ENCODE data around the gene CISD3. TPM values are rescaled to one million over a fixed set of nuclear protein-coding genes. Genes with fewer than 3 reads are reported as not detected.

CISD3 gene
- total and polyA plus RNA-seq, 10 of the 15 experiments (the other 5 are each of a cell fraction or from before 2014, with no cell fraction given), result 2.6 to 38.1 (median 8.1) TPM

DNA sequence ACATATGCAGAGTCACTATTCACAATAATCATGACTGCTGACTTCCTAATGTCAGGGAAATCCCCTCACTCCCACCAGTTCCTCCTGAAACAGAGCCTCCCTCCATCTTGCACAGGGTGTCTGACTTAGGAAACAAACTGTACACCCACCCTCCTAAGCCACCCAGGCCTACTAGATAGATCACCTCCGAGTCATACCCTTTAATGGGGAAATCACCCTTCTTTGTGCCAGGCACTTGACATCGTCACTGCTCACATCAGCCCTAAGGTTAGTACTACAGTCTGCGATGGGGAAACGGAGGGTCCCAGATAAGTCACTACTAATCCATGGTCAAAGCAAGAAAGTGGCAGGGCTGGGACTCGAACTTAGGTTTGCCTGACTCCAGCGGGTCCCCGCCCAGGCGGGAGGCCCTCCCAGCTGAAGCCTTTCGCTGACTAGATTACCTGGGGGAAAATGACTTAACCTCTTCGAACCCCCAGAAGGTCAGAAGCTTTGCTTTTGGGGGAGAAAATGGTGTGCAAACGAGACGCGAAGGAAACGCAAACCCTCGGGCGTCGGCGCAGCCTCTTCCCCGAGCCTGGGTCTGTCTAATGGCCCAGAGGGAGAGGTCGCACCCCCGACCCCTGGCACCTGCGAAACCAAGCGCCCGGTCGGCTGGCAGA, 28.5 kb upstream of the CISD3 start (continued):
- no peak for TF ChIP-seq TCF12 (IDR thresholded peaks at IDR 0.05; ENCODE audit: low read depth, low read length)
- TF ChIP-seq ZNF274 (IDR thresholded peaks at IDR 0.05; ENCODE audit: insufficient read depth, insufficient read length), result no peak
- no peak for TF ChIP-seq IKZF1 (conservative IDR thresholded peaks at IDR 0.05)
- TF ChIP-seq NBN (IDR thresholded peaks at IDR 0.05), result peak; percentile 60; the same call in 1 of the 2 replicates
- TF ChIP-seq, protein P1, sequence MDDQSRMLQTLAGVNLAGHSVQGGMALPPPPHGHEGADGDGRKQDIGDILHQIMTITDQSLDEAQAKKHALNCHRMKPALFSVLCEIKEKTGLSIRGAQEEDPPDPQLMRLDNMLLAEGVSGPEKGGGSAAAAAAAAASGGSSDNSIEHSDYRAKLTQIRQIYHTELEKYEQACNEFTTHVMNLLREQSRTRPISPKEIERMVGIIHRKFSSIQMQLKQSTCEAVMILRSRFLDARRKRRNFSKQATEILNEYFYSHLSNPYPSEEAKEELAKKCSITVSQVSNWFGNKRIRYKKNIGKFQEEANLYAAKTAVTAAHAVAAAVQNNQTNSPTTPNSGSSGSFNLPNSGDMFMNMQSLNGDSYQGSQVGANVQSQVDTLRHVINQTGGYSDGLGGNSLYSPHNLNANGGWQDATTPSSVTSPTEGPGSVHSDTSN (IDR thresholded peaks at IDR 0.05; ENCODE audit: insufficient replicate concordance, low read depth, low read length), result no peak
- TF ChIP-seq, protein P2, sequence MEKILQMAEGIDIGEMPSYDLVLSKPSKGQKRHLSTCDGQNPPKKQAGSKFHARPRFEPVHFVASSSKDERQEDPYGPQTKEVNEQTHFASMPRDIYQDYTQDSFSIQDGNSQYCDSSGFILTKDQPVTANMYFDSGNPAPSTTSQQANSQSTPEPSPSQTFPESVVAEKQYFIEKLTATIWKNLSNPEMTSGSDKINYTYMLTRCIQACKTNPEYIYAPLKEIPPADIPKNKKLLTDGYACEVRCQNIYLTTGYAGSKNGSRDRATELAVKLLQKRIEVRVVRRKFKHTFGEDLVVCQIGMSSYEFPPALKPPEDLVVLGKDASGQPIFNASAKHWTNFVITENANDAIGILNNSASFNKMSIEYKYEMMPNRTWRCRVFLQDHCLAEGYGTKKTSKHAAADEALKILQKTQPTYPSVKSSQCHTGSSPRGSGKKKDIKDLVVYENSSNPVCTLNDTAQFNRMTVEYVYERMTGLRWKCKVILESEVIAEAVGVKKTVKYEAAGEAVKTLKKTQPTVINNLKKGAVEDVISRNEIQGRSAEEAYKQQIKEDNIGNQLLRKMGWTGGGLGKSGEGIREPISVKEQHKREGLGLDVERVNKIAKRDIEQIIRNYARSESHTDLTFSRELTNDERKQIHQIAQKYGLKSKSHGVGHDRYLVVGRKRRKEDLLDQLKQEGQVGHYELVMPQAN (conservative IDR thresholded peaks at IDR 0.05), result peak; percentile 20; the same call in 1 of the 2 replicates
- no peak for TF ChIP-seq SIX5 (IDR thresholded peaks at IDR 0.05; ENCODE audit: low read depth, low read length, severe bottlenecking)
- no peak for TF ChIP-seq TCF3 (IDR thresholded peaks at IDR 0.05; ENCODE audit: borderline replicate concordance, insufficient read depth, low read depth, low read length)
- peak; percentile 78; the same call in 1 of the 2 replicates for TF ChIP-seq SPI1 (IDR thresholded peaks at IDR 0.05; ENCODE audit: borderline replicate concordance, insufficient read depth, low read depth, low read length)
- TF ChIP-seq BACH1 (IDR thresholded peaks at IDR 0.05; ENCODE audit: borderline replicate concordance), result peak; percentile 98
- no peak for TF ChIP-seq FOS (IDR thresholded peaks at IDR 0.05; ENCODE audit: borderline replicate concordance, extremely low read depth, insufficient read length)
- peak; percentile 42; the same call in 1 of the 2 replicates for TF ChIP-seq ATF7 (IDR thresholded peaks at IDR 0.05; ENCODE audit: low read depth)
- no peak for TF ChIP-seq SUPT20H (IDR thresholded peaks at IDR 0.05; ENCODE audit: borderline replicate concordance, control insufficient read depth, low read depth, low read length)
- TF ChIP-seq, protein P3, sequence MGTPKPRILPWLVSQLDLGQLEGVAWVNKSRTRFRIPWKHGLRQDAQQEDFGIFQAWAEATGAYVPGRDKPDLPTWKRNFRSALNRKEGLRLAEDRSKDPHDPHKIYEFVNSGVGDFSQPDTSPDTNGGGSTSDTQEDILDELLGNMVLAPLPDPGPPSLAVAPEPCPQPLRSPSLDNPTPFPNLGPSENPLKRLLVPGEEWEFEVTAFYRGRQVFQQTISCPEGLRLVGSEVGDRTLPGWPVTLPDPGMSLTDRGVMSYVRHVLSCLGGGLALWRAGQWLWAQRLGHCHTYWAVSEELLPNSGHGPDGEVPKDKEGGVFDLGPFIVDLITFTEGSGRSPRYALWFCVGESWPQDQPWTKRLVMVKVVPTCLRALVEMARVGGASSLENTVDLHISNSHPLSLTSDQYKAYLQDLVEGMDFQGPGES (IDR thresholded peaks at IDR 0.05), result no peak
- no peak for TF ChIP-seq ESRRA (IDR thresholded peaks at IDR 0.05; ENCODE audit: low read length)
- peak; percentile 32 for TF ChIP-seq POLR2A (IDR thresholded peaks at IDR 0.05; ENCODE audit: low read depth, low read length)
- TF ChIP-seq ZSCAN29 (IDR thresholded peaks at IDR 0.05), result no peak
- TF ChIP-seq FOXM1 (IDR thresholded peaks at IDR 0.05; ENCODE audit: low read depth, low read length), result no peak
- TF ChIP-seq, protein P4, sequence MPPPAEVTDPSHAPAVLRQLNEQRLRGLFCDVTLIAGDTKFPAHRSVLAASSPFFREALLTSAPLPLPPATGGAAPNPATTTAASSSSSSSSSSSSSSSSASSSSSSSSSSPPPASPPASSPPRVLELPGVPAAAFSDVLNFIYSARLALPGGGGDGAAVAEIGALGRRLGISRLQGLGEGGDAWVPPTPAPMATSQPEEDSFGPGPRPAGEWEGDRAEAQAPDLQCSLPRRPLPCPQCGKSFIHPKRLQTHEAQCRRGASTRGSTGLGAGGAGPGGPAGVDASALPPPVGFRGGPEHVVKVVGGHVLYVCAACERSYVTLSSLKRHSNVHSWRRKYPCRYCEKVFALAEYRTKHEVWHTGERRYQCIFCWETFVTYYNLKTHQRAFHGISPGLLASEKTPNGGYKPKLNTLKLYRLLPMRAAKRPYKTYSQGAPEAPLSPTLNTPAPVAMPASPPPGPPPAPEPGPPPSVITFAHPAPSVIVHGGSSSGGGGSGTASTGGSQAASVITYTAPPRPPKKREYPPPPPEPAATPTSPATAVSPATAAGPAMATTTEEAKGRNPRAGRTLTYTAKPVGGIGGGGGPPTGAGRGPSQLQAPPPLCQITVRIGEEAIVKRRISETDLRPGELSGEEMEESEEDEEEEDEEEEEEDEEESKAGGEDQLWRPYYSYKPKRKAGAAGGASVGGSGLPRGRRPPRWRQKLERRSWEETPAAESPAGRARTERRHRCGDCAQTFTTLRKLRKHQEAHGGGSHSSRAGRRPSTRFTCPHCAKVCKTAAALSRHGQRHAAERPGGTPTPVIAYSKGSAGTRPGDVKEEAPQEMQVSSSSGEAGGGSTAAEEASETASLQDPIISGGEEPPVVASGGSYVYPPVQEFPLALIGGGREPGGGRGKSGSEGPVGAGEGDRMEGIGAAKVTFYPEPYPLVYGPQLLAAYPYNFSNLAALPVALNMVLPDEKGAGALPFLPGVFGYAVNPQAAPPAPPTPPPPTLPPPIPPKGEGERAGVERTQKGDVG (CRISPR knock-in tag; IDR thresholded peaks at IDR 0.05), result no peak
- peak; percentile 68; the same call in 1 of the 3 replicates for TF ChIP-seq POU2F2 (IDR thresholded peaks at IDR 0.05; ENCODE audit: borderline replicate concordance, low read depth, low read length)
- TF ChIP-seq, protein P5, sequence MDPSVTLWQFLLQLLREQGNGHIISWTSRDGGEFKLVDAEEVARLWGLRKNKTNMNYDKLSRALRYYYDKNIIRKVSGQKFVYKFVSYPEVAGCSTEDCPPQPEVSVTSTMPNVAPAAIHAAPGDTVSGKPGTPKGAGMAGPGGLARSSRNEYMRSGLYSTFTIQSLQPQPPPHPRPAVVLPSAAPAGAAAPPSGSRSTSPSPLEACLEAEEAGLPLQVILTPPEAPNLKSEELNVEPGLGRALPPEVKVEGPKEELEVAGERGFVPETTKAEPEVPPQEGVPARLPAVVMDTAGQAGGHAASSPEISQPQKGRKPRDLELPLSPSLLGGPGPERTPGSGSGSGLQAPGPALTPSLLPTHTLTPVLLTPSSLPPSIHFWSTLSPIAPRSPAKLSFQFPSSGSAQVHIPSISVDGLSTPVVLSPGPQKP (IDR thresholded peaks at IDR 0.05; ENCODE audit: low read depth, low read length), result no peak
- TF ChIP-seq MEF2B (IDR thresholded peaks at IDR 0.05; ENCODE audit: partially characterized antibody, poor library complexity, severe bottlenecking), result peak; percentile 4

Data from GM12878 (cell line).